ENCODE results near the gene POU4F2.

The POU4F2 gene, protein sequence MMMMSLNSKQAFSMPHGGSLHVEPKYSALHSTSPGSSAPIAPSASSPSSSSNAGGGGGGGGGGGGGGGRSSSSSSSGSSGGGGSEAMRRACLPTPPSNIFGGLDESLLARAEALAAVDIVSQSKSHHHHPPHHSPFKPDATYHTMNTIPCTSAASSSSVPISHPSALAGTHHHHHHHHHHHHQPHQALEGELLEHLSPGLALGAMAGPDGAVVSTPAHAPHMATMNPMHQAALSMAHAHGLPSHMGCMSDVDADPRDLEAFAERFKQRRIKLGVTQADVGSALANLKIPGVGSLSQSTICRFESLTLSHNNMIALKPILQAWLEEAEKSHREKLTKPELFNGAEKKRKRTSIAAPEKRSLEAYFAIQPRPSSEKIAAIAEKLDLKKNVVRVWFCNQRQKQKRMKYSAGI

DNA sequence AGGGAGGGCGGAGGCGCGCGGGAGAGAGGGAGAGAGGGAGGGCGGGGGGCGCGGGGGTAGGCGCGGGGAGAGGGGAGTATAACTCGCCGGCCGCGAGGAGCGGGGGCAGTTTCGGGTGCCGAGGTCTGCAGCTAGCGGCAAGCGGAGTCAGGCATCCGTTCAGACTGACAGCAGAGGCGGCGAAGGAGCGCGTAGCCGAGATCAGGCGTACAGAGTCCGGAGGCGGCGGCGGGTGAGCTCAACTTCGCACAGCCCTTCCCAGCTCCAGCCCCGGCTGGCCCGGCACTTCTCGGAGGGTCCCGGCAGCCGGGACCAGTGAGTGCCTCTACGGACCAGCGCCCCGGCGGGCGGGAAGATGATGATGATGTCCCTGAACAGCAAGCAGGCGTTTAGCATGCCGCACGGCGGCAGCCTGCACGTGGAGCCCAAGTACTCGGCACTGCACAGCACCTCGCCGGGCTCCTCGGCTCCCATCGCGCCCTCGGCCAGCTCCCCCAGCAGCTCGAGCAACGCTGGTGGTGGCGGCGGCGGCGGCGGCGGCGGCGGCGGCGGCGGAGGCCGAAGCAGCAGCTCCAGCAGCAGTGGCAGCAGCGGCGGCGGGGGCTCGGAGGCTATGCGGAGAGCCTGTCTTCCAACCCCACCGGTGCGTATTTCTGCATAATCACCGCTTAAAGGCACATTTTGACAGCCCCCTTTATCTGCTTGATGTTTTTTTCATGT, at the start of gene POU4F2:
Gene POU4F2, plus strand, starts transcription at position 108 of the 720 bp plus-strand sequence. Its CDS starts 248 bp downstream, at position 356.
- in situ Hi-C loops (cut with MboI; ENCODE audit: low sequenced_read_pairs) = no loop called here

DNA sequence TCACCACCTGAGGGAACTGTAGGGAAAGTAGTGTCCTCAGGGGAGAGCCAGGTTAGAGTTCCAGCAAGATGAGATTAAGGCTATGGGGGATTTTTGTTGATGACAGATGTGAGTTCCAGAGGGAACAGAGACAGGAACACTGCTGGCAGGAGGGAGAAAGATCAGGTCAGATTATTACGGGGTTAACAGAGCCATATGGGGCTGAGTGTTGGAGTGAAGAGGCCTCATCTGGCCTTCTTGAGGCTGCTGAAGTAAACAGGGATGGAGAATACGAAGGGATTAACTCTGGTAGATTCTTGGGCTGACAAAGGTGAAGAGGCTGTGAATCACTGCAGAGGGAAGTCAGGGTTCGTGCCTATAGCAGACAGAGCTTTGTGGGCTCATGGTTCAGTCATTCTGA, 47.9 kb upstream of the POU4F2 start:
- in situ Hi-C loops (cut with MboI; ENCODE audit: low sequenced_read_pairs) = no loop called here

DNA sequence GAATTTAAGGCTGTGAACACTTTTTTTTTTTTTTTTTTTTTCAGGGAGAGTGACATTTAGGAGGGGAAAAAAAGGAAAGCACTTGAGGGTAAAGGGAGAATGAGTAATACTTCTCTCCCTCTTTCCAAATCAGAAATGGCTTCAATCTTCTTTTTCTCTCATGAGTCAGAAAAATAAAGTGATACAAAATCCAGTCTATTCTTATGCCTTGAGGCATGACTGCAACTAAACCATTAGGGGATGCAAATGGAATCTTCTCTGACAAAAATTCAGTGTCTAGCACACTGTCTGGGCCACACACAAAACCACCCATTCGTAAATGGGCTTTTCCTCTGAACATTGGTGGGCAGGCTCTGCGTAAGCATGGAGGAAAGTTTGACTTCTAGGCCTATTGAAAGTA, 46.7 kb upstream of the POU4F2 start:
- in situ Hi-C loops (cut with MboI; ENCODE audit: low sequenced_read_pairs) = no loop called here

DNA sequence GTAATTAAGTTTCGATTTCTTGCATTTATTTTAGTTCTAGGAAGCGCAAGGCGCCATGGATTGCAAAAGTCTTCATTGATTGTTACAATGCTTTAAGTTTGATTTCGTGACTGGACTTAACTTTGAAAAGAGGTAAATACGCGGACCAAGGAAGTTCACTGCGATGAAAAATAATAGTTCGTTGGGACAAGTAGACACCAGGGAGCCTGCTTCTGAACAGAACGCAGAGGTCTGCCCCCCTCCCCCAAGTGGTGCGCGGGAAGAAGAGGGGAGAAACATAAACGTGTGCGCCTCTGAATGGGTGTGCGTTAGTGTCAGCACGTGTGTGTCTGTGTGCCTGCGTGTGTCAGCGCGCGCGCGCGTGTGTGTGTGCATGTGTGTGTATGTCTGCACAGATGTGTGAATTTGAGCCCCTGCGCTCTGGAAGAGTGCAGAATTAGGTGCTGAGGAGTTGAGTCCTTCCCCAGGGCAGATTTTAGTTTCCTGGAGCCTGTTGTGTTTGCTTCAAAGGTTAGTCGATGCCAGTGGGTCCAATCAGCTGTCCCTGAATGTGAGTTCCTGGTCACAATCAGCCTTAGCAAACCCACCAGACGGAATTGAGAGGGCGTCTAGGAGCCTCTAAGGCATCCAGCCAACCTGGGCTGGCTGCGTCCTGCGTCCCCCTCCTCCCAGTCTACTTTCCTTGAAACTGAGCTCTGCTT, 5.8 kb upstream of the POU4F2 start:
- in situ Hi-C loops (cut with MboI; ENCODE audit: low sequenced_read_pairs) = no loop called here

DNA sequence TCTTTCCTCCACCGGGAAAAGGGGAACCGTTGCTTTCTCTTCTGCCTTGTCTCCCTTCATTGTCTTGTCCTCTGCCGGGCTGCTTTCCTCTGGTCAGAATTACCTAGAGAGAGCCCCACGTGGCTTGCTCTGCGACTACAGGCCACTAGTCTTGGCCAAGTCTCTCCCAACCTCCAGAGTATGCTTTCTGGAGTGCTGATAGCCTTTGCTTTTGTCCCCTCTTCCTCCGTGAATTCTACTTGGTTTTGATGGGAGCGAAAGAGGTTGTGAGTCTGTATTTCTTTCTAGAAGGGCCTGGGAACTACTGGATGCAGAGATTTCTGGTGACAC, 5.3 kb upstream of the POU4F2 start:
- in situ Hi-C loops (cut with MboI; ENCODE audit: low sequenced_read_pairs) = no loop called here

DNA sequence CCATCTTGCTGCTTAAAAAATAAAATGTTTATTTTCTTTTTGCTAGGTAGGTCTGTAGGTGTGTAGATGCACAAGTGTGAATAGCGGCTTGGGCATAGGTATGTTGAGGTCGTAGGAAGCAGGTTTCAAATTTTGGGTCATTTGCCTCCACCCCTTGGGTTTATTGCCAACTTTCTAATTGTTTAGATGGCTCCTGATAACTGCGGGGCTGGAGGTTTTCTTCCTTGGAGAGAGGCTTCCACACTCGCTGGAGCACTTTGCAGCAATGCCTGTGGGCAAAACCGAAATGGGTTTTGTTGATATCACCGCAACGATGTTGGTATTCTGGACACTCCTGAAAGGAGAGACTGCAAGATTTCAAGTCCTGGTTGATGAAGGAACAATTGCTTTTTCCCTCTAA, 3.9 kb upstream of the POU4F2 start:
- in situ Hi-C loops (cut with MboI; ENCODE audit: low sequenced_read_pairs) = no loop called here

DNA sequence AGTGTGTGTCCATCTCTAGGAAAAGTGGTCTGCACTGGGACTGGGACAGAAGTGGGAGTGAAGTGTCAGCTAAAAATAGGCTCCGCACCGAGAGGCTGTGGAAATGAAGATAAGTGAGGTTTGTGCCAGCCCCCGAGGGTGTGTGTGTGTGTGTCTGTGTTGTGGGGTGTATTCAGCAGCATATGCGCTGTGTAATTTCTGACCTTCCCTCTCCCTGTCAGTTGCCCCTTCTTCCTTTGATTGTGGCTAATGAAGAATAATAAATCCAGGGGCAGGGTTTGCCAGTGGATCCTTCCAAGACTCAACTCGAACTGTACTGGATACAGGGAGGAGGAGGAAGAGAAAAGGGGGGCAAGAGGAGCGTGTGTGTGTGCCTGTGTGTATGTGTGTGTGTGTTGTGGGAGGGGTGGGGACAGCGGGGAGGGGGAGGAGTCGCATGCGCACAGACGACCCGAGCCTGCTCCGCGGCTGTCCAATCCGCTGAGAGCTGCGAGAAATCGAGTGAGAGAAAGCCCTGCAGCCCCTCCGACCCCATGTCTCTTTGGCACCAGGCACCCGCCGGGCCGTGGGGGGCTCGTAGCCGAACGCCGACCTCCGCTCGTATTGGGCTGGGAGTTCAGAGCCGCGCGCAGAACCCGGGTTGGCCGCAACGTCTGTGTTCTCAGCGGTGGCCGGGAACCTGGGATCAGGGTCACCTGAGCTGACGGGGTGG, 916 bp upstream of the POU4F2 start:
- in situ Hi-C loops (cut with MboI; ENCODE audit: low sequenced_read_pairs) = no loop called here

DNA sequence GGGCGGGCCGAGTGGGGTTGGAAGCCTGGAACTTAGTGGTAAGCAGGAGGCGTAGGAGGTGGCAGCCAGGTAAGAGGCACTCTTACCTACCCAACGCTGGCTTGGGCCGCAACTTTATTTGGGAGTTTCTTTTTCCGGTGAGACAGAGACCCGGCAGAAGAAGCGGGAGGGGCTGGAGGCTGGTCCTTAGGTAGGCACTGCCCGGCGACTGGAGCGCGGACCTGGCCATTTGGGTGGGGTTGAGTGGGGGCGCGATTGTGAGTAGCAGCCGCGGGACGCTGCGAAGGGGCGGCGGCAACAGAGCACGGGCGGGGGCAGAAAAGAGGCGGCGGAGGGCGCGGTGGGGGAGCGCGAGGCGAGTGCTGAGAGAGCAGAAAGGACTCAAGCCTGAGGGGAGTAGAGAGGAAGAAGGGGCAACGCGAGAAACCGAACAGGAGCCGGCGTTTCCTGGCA, 334 bp upstream of the POU4F2 start:
- in situ Hi-C loops (cut with MboI; ENCODE audit: low sequenced_read_pairs) = no loop called here

DNA sequence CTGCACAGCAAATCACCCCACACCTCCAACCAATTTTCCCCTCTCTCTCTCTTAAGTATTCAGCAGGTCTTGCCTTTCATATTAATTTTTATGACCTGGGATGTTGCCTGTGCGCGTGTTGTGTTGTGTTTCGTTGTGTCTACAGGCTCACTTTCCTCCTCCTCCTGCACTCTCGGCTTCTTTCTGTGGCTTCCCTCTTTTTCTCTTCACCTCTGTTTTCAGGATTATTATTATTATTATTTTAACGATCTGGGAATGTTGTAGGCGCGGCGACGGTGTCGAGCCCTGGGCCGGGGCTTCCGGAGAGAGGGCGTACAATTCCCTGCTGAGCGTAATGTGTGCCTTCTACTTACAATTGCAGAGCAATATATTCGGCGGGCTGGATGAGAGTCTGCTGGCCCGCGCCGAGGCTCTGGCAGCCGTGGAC, 826 bp downstream of the POU4F2 start:
- in situ Hi-C loops (cut with MboI; ENCODE audit: low sequenced_read_pairs) = no loop called here

DNA sequence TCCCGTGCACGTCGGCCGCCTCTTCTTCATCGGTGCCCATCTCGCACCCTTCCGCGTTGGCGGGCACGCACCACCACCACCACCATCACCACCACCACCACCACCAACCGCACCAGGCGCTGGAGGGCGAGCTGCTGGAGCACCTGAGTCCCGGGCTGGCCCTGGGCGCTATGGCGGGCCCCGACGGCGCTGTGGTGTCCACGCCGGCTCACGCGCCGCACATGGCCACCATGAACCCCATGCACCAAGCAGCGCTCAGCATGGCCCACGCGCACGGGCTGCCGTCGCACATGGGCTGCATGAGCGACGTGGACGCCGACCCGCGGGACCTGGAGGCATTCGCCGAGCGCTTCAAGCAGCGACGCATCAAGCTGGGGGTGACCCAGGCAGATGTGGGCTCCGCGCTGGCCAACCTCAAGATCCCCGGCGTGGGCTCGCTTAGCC, 1.4 kb downstream of the POU4F2 start:
- in situ Hi-C loops (cut with MboI; ENCODE audit: low sequenced_read_pairs) = no loop called here

DNA sequence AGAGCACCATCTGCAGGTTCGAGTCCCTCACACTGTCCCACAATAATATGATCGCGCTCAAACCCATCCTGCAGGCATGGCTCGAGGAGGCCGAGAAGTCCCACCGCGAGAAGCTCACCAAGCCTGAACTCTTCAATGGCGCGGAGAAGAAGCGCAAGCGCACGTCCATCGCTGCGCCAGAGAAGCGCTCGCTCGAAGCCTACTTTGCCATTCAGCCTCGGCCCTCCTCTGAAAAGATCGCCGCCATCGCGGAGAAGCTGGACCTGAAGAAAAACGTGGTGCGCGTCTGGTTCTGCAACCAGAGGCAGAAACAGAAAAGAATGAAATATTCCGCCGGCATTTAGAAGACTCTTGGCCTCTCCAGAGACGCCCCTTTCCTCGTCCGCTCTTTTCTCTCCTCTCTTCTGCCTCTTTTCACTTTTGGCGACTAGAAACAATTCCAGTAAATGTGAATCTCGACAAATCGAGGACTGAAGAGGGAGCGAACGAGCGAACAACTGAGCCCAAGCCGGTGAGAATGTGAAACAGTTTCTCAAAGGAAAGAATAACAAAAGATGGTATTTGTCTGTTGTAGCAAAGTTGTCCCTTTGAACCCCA, 1.9 kb downstream of the POU4F2 start:
- in situ Hi-C loops (cut with MboI; ENCODE audit: low sequenced_read_pairs) = no loop called here

DNA sequence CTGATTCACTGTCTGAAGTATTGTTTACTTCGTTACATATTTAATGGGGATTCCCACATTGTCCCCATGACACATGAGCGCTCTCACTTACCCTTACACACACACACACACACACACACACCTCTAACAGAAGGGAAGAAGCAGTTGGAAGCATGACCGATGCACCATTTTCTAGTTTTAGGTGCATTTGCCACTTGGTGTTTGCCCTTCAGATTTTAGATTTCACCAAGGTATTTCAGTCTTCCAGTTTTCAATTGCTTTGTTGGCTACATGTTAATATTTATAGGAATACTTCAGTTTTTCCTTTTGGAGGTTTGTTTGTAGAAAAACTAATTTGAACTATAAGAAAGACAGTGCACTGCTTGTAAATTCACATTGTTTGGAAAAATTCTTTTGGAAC, 3.1 kb downstream of the POU4F2 start:
- in situ Hi-C loops (cut with MboI; ENCODE audit: low sequenced_read_pairs) = no loop called here

DNA sequence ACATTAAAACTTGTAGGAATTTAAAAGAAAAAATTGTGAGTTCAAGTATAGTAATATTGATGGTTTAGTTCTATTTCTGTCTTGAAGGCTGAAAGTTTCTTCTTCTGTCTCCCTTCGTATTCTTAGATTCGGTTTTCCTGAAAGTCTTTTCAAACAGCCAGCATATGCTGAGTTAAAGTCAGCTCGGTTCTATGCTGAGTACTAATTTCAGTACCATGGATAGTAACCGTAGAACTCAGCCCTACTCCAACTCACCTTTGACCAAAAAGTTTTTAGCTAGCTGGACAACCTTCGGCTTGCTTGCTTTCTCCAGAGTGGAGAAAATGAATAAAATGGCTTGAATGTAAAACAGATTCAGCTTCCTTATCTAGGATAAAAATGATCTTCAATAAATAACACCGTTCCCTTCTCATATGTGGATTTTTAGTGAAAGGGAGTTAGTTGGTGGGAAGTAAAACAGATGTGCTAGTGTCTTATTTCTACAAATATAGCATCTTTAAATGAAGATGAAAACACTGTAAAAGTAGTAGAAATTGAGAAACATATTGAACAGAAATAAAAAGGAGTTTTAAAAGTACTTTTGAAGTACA, 5.2 kb downstream of the POU4F2 start:
- in situ Hi-C loops (cut with MboI; ENCODE audit: low sequenced_read_pairs) = no loop called here

DNA sequence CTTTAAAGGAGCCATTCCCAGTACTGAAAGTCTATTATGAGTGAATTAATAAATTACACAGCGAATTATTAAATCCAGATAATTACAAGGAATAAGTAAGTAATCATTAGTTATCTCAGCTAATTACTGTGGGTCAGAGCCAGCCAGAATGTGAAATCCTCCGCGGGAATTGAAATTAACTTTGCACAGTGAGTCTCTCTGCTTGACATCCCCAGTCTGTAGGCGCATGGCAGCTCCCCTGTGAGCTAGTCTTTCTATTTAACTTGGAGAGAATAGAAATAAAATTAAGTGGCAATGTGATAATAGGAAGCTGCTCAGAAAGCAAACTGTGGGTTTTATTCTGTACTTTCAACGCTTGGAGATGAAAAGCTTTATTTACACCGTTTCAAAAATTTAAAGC, 7.2 kb downstream of the POU4F2 start:
- in situ Hi-C loops (cut with MboI; ENCODE audit: low sequenced_read_pairs) = no loop called here

DNA sequence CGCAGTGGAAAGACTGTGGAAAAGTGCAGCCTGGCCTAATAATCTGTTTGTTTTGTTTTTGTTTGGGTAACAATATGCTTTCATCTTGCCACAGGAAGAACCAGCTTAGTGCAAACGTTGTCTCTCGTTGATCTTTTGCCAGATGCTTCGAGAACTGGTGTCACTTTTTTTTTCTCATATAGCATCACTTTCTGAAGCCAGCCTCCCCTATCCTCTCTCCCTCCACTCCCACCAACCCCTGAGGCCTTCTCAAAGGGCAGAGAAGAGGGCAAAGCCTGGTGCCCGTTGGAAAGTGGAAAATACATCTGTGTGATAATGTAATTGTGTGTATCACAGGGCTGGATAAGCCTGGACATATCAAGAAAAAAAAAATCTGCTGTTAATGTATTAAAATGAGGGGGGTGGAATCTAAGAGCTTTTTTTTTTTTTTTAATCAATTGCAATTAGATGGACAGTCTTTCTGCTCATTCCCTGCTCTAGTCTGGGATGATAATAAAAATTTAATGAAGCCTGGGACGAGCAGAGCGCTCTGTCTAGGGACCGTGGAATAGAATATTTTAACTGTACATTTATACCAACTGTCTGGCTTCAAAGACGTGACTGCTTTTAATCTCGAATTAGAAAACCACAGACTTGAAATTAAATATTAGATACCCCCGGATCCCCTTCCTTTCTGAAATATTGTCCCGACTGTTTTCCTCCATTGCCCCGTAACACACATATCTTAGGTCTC, 8.1 kb downstream of the POU4F2 start:
- in situ Hi-C loops (cut with MboI; ENCODE audit: low sequenced_read_pairs) = no loop called here

DNA sequence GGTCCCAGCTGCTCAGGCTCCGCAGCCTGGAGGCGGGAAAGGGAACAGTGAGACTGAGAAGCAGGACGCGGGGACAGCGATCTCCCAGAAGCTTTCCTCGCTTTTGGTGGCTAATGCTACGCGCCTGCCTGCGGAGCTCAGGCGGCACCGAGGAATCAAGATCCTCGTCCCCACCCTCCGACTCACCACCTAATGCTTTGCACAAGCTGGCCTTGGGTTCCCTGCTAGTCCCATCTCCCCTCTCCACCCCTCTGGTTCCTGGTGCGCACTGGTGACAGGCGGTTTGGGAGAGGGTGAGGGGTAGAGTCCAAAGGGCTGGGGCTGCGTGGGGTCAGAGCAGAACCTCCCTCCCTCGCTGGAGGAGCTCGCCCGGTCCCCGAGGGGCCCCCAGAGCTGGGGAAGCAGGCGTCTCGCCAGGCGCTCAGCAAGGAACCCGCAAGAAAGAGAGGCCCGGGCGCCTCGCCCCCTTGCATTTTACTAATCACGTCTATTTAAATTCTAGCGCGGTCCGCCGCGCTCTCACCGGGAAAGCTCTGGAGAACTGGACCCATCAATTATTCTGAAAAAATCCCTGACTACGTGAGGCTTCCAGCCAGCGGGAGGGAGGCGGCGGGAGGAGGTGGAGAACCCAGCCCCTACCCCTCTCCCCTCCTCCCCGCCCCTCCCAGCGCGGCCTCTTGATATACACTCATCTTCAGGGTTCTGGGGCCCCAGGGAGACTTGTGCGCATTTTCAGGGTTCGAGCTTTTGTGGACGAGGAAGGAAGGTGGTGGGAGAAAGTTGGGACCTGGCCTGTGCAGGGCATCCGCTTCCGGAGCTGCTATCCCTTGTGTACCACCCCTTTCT, 9.1 kb downstream of the POU4F2 start:
- in situ Hi-C loops (cut with MboI; ENCODE audit: low sequenced_read_pairs) = no loop called here

DNA sequence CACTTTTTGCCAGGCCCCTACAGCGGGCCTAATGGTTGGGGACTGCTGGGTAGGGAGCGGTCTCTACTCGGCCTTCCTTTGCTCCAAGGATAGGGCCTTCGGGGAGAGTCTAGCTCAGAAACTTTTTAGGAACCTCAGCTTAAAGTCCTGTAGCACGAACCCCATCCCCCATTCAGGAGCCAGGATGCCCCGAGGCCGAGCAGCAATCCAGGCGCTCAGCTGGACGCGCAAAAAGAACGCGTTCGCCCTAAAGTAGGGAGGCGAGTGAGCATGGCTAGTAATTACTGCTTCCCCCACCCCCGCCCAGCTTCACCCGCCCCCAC, 9.7 kb downstream of the POU4F2 start:
- in situ Hi-C loops (cut with MboI; ENCODE audit: low sequenced_read_pairs) = no loop called here

DNA sequence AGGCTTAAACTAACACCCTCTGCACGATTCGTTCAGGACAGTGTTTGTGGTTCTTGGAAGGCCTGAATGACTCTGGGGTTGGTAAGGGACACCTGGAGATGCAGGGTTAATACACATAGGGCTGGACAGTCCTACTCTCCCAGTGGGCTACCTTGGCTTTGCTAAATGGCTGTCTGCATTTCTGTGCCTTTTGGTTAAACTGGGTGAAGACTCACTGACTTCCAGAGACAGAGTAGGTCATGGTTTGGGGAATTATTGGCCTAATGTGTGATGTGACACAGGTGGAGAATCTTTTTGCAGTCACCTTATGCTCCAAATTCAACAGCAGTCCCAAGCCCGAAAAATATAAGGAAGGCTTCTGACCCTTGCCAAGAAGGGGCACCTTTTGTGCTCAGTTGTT, 10.5 kb downstream of the POU4F2 start:
- in situ Hi-C loops (cut with MboI; ENCODE audit: low sequenced_read_pairs) = no loop called here

DNA sequence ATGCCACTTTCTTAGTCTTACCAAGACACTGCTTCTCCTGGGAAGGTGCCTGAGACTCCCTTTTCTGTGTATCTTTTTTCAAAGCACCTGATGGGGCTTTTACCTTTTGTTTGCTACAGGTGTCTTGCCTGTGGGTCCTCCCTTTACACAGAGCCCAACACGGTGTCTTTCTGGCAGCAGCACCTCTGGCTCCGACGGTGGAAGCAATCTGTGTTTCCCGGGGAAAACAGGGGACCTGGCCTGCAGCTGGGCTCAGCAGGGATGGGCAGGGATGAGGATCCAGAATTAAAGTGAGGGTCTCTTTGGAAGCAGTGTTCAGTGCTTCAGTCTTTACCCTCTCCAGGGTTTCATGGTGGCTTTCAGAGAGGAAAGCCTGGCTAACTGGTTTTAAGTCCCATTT, 11.3 kb downstream of the POU4F2 start:
- in situ Hi-C loops (cut with MboI; ENCODE audit: low sequenced_read_pairs) = no loop called here

Measured in HL-60/S4 treated with phorbol 12-myristate 13-acetate at 8.2 ng/mL for 4 days and 3 days (cell line).